ENCODE measurements around the gene SLC35A5. TPM values are rescaled to one million over a fixed set of nuclear protein-coding genes. Genes with fewer than 3 reads are reported as not detected.
A peak's percentile ranks its signal among the peaks of the same experiment; 100 is the strongest.

The SLC35A5 gene
- total RNA-seq, 1 donor from 2014 or later = 27.0 TPM

DNA sequence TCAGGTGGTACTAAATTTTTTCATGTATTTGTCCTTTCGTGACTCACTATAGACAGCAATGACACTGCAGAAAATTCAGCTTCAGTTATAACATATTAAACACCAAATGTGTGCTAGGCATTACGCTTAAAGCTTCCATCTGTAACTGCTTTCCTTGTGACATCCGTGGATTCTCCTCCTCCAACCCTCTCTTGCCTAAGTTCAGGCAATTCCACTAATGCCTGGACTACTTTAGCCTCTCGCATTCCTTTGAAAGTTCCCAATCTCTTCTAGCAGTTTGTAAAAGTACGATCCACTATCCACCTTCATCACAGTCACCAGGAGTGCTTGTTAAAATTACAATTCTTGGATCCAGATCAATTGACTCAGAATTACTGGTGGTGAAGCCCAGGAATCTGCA is 61.4 kb downstream of the SLC35A5 start:
- no peak for DNase-seq (ENCODE audit: low read depth, low spot score)

DNA sequence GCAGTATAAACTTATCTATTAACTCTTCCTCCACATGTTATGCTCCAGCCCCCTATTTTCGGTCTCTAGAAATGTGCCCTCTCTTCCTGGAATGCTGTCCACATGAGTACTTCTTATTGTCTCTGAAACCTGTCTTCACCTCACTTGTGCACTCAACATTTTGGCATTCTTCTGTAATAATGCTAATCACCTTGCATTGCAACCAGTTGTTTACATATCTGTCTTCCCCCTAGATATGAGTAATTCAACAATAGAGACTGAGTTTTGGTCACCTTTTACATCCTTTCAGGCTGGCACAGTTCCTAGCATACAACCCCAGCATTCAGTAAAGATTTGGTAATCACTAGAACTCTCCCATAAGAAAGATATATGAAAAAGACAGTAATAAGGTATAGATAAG is 61.9 kb downstream of the SLC35A5 start:
- no peak for DNase-seq (ENCODE audit: low read depth, low spot score)

DNA sequence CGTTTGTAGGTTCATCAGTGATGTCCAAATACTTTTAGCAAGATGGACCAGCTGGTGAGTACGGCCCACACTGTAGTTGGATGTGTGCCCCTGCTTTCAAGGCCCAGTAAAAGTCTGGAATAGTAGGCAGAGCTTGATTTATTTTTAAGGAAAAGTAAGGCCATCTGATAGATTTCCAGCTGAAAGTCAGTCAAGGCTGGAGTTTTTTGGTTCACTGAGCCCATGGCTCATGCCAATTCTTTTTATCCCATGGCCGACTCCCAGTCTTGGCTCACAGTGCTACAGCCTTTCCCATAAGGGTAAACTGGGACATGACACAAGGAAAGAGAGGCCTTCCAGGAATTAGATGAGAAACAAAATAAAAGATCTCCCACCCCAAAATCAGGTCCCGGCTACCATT is 65.6 kb downstream of the SLC35A5 start:
- DNase-seq (ENCODE audit: low read depth, low spot score) = no peak

DNA sequence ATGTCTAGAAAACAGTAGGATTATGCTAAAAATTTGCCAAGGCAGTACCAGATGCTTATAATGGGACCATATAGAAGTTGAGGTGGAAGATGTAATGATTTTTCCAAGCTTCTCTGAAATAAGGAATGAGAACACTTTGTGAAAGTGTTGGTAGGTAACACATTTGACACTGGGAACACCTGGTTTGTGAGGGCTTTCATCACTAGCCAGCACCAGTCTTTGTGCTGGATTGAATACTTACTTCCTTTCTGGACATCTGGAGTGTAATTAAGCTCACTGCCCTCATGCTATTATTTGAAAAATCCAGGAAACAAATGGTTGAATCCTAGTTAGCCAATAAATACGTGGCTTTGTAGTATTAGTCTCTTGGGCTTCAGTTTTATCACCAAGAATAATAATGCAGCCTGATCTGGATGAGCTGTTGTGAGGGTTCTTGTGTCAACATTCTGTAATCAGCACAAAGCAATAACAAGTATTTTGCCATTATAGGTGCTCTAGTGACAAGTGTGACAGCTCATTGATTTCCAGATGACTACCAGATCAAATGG is 66.1 kb downstream of the SLC35A5 start:
- no peak for DNase-seq (ENCODE audit: low read depth, low spot score)

DNA sequence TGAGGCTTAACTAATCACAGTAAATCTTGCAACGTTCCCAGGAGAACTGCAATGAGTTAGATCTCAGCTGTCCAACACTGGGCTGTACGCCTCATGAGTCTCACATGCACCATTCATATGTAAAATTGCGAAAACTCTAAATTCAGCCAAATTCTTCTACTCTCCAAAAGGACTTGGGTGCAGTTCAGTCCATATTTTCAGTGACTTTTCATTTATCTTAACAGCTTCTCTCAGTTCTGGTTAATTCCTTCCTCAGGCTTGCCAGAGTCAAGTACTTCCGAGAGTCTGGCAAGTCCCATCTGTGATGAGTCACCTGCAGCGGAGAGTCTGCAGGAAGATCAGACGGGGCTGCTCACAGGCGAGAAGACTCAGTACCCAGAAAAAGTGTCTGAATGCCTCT is 67.6 kb downstream of the SLC35A5 start:
- peak; percentile 69 for DNase-seq (ENCODE audit: low read depth, low spot score)

DNA sequence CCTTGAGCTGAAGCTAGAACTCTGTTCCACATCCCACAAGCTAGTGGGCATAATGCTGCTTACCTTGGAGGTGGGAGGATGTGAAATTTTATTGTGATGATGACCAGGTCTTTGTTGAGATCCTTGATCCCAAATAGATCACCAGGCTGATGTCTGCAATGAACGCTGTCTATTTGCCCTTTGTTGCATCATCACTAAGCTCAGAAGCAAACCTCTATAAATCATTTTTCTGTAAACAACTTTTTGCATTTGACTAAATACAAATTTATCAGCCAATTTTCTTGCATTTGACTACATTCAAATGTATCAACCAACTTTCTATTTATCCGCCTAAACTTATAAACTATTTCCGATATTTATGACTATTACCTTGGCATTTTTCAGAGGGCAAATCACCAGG is 69.4 kb downstream of the SLC35A5 start:
- DNase-seq (ENCODE audit: low read depth, low spot score) = no peak

DNA sequence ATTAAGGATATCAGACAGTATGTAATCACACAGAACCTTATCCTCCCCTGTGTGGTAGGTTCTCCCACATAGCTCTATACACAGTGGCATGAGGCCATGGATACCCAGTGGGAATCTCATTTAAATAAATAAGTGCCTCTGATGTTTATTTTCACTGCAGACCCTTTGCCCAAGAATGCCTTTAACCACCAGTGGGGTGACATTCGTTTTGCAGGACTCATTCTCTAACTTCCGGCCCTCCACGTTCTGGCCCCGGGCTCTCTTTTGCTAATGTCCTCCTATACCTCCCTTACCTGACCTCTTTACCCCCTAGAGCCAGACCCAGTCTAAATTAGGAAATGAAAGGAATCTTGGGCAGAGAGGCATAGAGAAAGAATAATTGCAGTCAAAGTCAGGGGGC is 70.8 kb downstream of the SLC35A5 start:
- DNase-seq (ENCODE audit: low read depth, low spot score) = no peak

DNA sequence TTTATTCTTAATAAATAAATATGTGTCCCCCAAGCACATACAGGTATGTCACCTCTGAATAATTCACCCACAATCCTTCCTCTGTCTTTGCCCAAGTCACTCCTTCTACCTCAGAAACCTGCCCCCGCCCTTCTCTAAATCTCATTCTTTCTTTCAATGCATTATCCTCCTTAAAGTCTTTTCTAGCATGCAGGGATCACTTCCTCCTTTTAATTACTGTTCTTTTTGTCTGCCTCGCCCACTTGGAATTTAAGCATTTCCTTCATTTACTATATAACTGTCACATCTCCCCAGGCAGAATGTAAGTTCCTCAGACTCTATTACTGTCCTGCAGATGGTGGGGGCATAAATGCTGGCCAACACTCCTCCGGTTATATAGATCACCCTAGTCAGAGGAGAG is 71.3 kb downstream of the SLC35A5 start:
- DNase-seq (ENCODE audit: low read depth, low spot score) = no peak

DNA sequence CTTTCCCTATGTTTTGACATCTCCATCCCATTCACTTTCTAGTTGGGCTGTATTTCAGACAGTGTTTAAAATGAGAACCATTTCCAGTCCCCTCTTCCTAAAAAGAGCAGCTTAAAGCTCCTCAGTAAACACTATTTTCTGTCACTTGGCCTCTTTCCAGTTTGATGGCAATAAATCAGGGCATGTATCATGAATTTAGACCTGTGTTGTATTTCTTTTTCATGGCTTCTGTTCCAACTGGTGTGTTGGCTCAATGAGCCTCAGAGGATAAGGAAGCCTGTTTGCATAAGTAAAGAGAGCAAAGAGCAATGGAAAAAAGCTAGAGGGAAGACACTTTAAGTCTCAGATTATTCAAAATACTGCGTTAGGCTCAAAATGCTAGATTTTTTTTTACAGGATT is 71.9 kb downstream of the SLC35A5 start:
- DNase-seq (ENCODE audit: low read depth, low spot score) = no peak

DNA sequence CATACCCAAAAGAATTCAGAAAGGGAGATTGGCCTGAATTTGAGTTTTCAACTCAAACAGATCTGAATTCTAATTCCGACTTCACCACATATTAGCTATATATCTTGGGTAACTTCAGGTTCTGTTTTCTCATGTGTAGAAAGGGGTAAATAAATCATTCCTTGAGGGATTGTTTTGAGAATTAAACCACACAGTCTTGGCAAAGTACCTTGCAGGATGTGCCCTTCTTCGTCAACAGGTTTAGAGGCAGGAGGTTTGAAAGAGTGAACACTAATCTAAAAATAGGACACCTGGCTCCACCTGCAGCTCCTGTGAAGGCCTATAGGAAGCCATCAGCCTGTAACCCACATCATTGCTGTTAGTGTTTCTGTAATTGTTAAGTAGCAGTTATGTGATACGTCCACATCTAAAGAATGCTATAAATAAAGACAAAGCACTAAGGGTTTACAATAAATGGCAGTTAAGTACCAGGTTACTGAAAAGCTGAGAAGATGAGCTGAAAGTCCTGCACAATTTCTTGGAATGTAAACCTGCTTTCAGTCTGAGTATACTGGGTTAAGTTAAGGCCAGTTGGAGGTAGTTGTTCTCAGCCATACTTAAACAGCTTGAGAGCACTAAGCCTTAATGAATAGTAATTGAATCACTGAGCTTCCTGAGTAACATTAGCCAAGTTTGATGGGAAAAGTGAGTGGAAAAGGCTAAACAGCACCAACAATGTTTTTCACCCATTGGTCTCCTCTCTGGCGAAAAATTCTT is 73.1 kb downstream of the SLC35A5 start:
- no peak for DNase-seq (ENCODE audit: low read depth, low spot score)

Other genes with a start within 250 kb of the SLC35A5 start
- gene CD200, start 228.9 kb upstream of the SLC35A5 start, total RNA-seq = 0.95 and 8.1 TPM in 2 replicates
- not detected in 2 replicates for gene BTLA, start 62.6 kb upstream of the SLC35A5 start, total RNA-seq
- 72.2 and 113 TPM in 2 replicates for gene ATG3, start 83 bp upstream of the SLC35A5 start, total RNA-seq
- gene CCDC80, start 79.1 kb downstream of the SLC35A5 start, total RNA-seq = 20.5 and 30.5 TPM in 2 replicates